Heart right ventricle (tissue), 16 donors: ENCODE results near the gene TECRL. TPM values are rescaled to one million over a fixed set of nuclear protein-coding genes. Genes with fewer than 3 reads are reported as not detected.

Experiments used
- ATAC-seq, 8 donors: fragments of 200-7000 bp; cut with Tn5 transposase; one replicate each; pipeline ENCODE4 v1.9.1; 2020; ENCODE audit warnings: mild to moderate bottlenecking in 8 of 8, moderate library complexity in 8 of 8, moderate number of reproducible peaks in 1 of 8
- DNase-seq, 2 donors: peaks; one replicate each; pipeline ENCODE4 v3.0.0-alpha.2; 2020
- H3K27ac ChIP-seq, 10 donors: fragments of 200-600 bp; sonication (generic) in 2 of 10; one replicate each; pipeline versions ENCODE4 v1.5.0 to v1.8.0; 2020 to 2022; ENCODE audit warnings: mild to moderate bottlenecking in 3 of 10
- H3K27me3 ChIP-seq, 7 donors: fragments of 200-600 bp; one replicate each; pipeline ENCODE4 v1.8.0; 2021 to 2022; ENCODE audit warnings: mild to moderate bottlenecking in 2 of 7
- H3K36me3 ChIP-seq, 9 donors: fragments of 200-600 bp; sonication (generic) in 1 of 9; one replicate each; pipeline versions ENCODE4 v1.5.0 to v1.8.0; 2020 to 2022; ENCODE audit warnings: mild to moderate bottlenecking in 2 of 9
- H3K4me1 ChIP-seq, 9 donors: fragments of 200-600 bp; sonication (generic) in 1 of 9; one replicate each; pipeline versions ENCODE4 v1.5.0 to v1.8.0; 2020 to 2022; ENCODE audit warnings: mild to moderate bottlenecking in 4 of 9
- H3K4me3 ChIP-seq, 10 donors: fragments of 200-600 bp; sonication (generic) in 2 of 10; one replicate each; pipeline versions ENCODE4 v1.5.0 to v1.8.0; 2020 to 2022; ENCODE audit warnings: mild to moderate bottlenecking in 7 of 10, moderate library complexity in 2 of 10
- H3K9me3 ChIP-seq, 11 donors: fragments of 200-600 bp in 10 of 11; sonication (generic) in 2 of 11; one replicate each; pipeline versions ENCODE4 v1.5.0 to v1.8.0; 2013 to 2022; ENCODE audit warnings: mild to moderate bottlenecking in 2 of 11, control low read depth in 1 of 11, moderate library complexity in 1 of 11
- CTCF ChIP-seq, 9 donors: fragments of 200-600 bp; sonication (generic) in 2 of 9; IDR thresholded peaks; one replicate each; pipeline versions ENCODE4 v1.5.0 to v1.8.0; 2021 to 2022; ENCODE audit warnings: antibody characterized with exemption in 9 of 9, mild to moderate bottlenecking in 5 of 9, moderate library complexity in 1 of 9
- WGBS, 2 donors: extraction: QIAGEN DNeasy Blood & Tissue Kit; methylation state at CpG; one replicate each; pipeline ENCODE4 v1.1.7; 2013; ENCODE audit warnings: inconsistent platforms in 1 of 2; 5-methylcytosine and 5-hydroxymethylcytosine counted together
- intact Hi-C, 10 donors: fragments of 100-400 bp; cut with DNase I; formaldehyde crosslinking; loops; one replicate each; pipeline versions ENCODE4 v1.11.1 to v1.14.2; 2022
- polyA plus RNA-seq, 2 donors: library from polyadenylated mRNA; stranded (reverse); fragments of 200-250 nt; gene quantifications; one replicate each; pipeline ENCODE4 v1.2.3, GENCODE V29; 2013
- total RNA-seq, 10 donors: library from RNA; stranded (reverse); fragmentation: NEBNext Ultra II Directional in 3 of 10; extraction: Animal tissue kit (Norgen Biotek cat#: 25700) in 3 of 10; gene quantifications; one replicate each; pipeline versions ENCODE4 v1.2.1 to v1.2.4, GENCODE V29; 2021 to 2023
- donor health status: Arrhythmogenic right ventricular cardiomyopathy.
- donor health status: ischemic (EF 13 %, LVEDD 7.1; RV severe dilation, severe dysfunction).
- donor health status: healthy with polysubstance abuse.
- donor health status: DM: no; HTN: yes; CAD: no.
- donor health status: DM: no; HTN: no; CAD: no.
- donor health status: ischemic (EF 25% LVEDD 6.9; RV normal size, moderate dysfunction).
- donor health status: ischemic (EF 25% LVEDD 5.7; RV mildly dilated, moderate dysfunction).
- donor health status: healthy.
- donor health status: DM: yes; HTN: yes; CAD: no.
- donor health status: Ischemic cardiomyopathy.
- donor health status: ischemic (EF 35%, LVEDD 5.7; RV mildly dilated, moderate dysfunction).
- donor health status: nonischemic (EF 11% LVEDD 7.7; RV severe dilation, severe dysfunction).
- donor health status: DM: yes; HTN: yes; CAD: no.
- donor health status: PGD.
- donor health status: ischemic (EF 29% LVEDD 5.4; RV normal size, mild dysfunction).
- donor health status: nonischemic (EF 23%, LVEDD 6.1; RV moderate dilation, normal function).

TECRL gene
- total and polyA plus RNA-seq, 12 donors, result 112 to 1,257 (median 1,046) TPM

GRCh38 chr4:64359489-64359888 is 49.8 kb downstream of the TECRL start:
- Histone ChIP-seq H3K9me3 (peaks cover 0 to 10% (median 0%) of the 10 kb centered on the region in 11 donors), H3K36me3 (no peaks in the 10 kb centered on the region), H3K4me3 (no peak overlapping the region), H3K27me3 (no peaks in the 10 kb centered on the region), H3K4me1 (peaks cover 0 to 13% (median 0%) of the 10 kb centered on the region in 9 donors), H3K27ac (peak overlapping the region in 1 of 10 donors; percentile 6)
- WGBS, 2 donors, result 66 to 69% methylated on average over 3 of the region's 3 CpGs
- intact Hi-C loops, result loop anchor here in 1 of 10 donors (10.0 kb wide), 1 partner anchor 175 kb away; no protein-coding TSS in a partner anchor
- DNase-seq (no peak), ATAC-seq (no peak)
- TF ChIP-seq CTCF (IDR thresholded peaks at IDR 0.05), result no peak

GRCh38 chr4:64353904-64354303 is 55.3 kb downstream of the TECRL start:
- no peaks in the 10 kb centered on the region for H3K27me3 ChIP-seq
- H3K9me3 ChIP-seq, result no peaks in the 10 kb centered on the region
- no peak for TF ChIP-seq CTCF (IDR thresholded peaks at IDR 0.05)
- intact Hi-C loops, result loop anchor here in 1 of 10 donors (10.0 kb wide), 1 partner anchor 181 kb away; no protein-coding TSS in a partner anchor
- H3K4me1 ChIP-seq, result peaks cover 0 to 8% (median 0%) of the 10 kb centered on the region in 9 donors
- H3K36me3 ChIP-seq, result no peaks in the 10 kb centered on the region
- DNase-seq (no peak), ATAC-seq (peak in 6 of 8 donors; percentile 24 to 74 (median 69))
- WGBS, 2 donors, result 16 to 18% methylated on average over 2 of the region's 2 CpGs
- peak overlapping the region in 8 of 10 donors; percentile 18 to 76 (median 65) for H3K27ac ChIP-seq
- H3K4me3 ChIP-seq, result no peak overlapping the region

- peak in 1 of 9 donors; percentile 6 for TF ChIP-seq CTCF (IDR thresholded peaks at IDR 0.05)
- ATAC-seq (peak; percentile 85 to 98 (median 94)), DNase-seq (peak; percentile 69 to 80)
- Histone ChIP-seq H3K4me1 (peaks cover 0 to 49% (median 17%) of the 10 kb centered on the region in 9 donors), H3K36me3 (no peaks in the 10 kb centered on the region), H3K27me3 (no peaks in the 10 kb centered on the region), H3K4me3 (no peak overlapping the region), H3K9me3 (peaks cover 0 to 4% (median 0%) of the 10 kb centered on the region in 11 donors), H3K27ac (peak overlapping the region in 7 of 10 donors; percentile 11 to 82 (median 60))
- WGBS, 2 donors, result 32 to 40% methylated on average over 3 of the region's 3 CpGs
- intact Hi-C loops, result loop anchor here in 3 of 10 donors (2.0 to 10.0 kb wide), 3 partner anchors 53 to 63 kb away; partner anchors contain the start of gene TECRL (in 1 of the 3)
Observed at GRCh38 chr4:64341711-64342110, 67.5 kb downstream of the TECRL start.

- TF ChIP-seq CTCF (IDR thresholded peaks at IDR 0.05), result no peak
- no peaks in the 10 kb centered on the region for H3K36me3 ChIP-seq
- H3K9me3 ChIP-seq, result peaks cover 0 to 4% (median 0%) of the 10 kb centered on the region in 11 donors
- peak overlapping the region in 1 of 10 donors; percentile 24 for H3K4me3 ChIP-seq
- ATAC-seq (peak; percentile 72 to 89 (median 86)), DNase-seq (peak; percentile 50 to 70)
- H3K27ac ChIP-seq, result peak overlapping the region in 7 of 10 donors; percentile 13 to 82 (median 67)
- H3K4me1 ChIP-seq, result peaks cover 0 to 45% (median 17%) of the 10 kb centered on the region in 9 donors
- H3K27me3 ChIP-seq, result no peaks in the 10 kb centered on the region
- intact Hi-C loops, result loop anchor here in 3 of 10 donors (2.0 to 10.0 kb wide), 3 partner anchors 54 to 64 kb away; partner anchors contain the start of gene TECRL (in 1 of the 3)
- WGBS, 2 donors, result 35 to 49% methylated on average over 5 of the region's 5 CpGs
Observed at GRCh38 chr4:64340218-64341110, 68.8 kb downstream of the TECRL start.
